ENCODE data around the gene LMTK3.

The LMTK3 gene

GRCh38 chr19:48466561-48467325 lies 44.9 kb downstream of the LMTK3 start:
- DNase-seq: no peak
- intact Hi-C loops (cut with DNase I): no loop called here

GRCh38 chr19:48465215-48465614 lies 46.4 kb downstream of the LMTK3 start:
- intact Hi-C loops (cut with DNase I): no loop called here
- DNase-seq: no peak

GRCh38 chr19:48461982-48462655 lies 49.5 kb downstream of the LMTK3 start:
- intact Hi-C loops (cut with DNase I): no loop called here
- no peak for DNase-seq

GRCh38 chr19:48461651-48461981 lies 50.0 kb downstream of the LMTK3 start:
- no peak for DNase-seq
- intact Hi-C loops (cut with DNase I): no loop called here

GRCh38 chr19:48458016-48458415 lies 53.6 kb downstream of the LMTK3 start:
- DNase-seq: no peak
- intact Hi-C loops (cut with DNase I): no loop called here

GRCh38 chr19:48456864-48457263 lies 54.8 kb downstream of the LMTK3 start:
- no peak for DNase-seq
- intact Hi-C loops (cut with DNase I): no loop called here

GRCh38 chr19:48455908-48456562 lies 55.6 kb downstream of the LMTK3 start:
- intact Hi-C loops (cut with DNase I): no loop called here
- no peak for DNase-seq

- intact Hi-C loops (cut with DNase I): no loop called here
- peak in 13 of 42 donors; percentile 15 to 67 (median 47) for DNase-seq
Observed at GRCh38 chr19:48455171-48455907, 56.3 kb downstream of the LMTK3 start, which contains the start of gene KCNJ14. Gene KCNJ14 (plus strand): TSS chr19:48455574. CDS start chr19:48461725, 6,151 bp downstream.

GRCh38 chr19:48454150-48454730 lies 57.4 kb downstream of the LMTK3 start:
- peak in 19 of 42 donors; percentile 27 to 64 (median 43) for DNase-seq

GRCh38 chr19:48452289-48453190 lies 59.1 kb downstream of the LMTK3 start:
- intact Hi-C loops (cut with DNase I): no loop called here
- DNase-seq: peak in 1 of 42 donors; percentile 51

More at GRCh38 chr19:48454150-48454730, 57.4 kb downstream of the LMTK3 start:
- intact Hi-C loops (cut with DNase I): no loop called here

GRCh38 chr19:48451624-48452023 lies 60.0 kb downstream of the LMTK3 start:
- intact Hi-C loops (cut with DNase I): no loop called here
- DNase-seq: no peak

- no peak for DNase-seq
- intact Hi-C loops (cut with DNase I): no loop called here
Observed at GRCh38 chr19:48450863-48451262, 60.8 kb downstream of the LMTK3 start.

GRCh38 chr19:48450441-48450840 lies 61.2 kb downstream of the LMTK3 start:
- DNase-seq: no peak
- intact Hi-C loops (cut with DNase I): no loop called here

- DNase-seq: no peak
- intact Hi-C loops (cut with DNase I): loop anchor here (10.0 kb wide), 1 partner anchor 54 kb away; the partner anchor contains the start of genes GRIN2D and KDELR1
Observed at GRCh38 chr19:48448563-48448962, 63.1 kb downstream of the LMTK3 start.

- DNase-seq: no peak
- intact Hi-C loops (cut with DNase I): loop anchor here (10.0 kb wide), 1 partner anchor 52 kb away; the partner anchor contains the start of genes GRIN2D and KDELR1
Observed at GRCh38 chr19:48446579-48446978, 65.1 kb downstream of the LMTK3 start.

GRCh38 chr19:48445606-48446481 lies 65.8 kb downstream of the LMTK3 start, which contains the start of gene GRWD1:
Gene GRWD1 (plus strand): TSS chr19:48445983. CDS start chr19:48446006, 23 bp downstream.
- peak; percentile 85 to 97 (median 93) for DNase-seq
- intact Hi-C loops (cut with DNase I): loop anchor here (10.0 kb wide), 1 partner anchor 51 kb away; the partner anchor contains the start of genes GRIN2D and KDELR1

- peak in 27 of 42 donors; percentile 28 to 76 (median 46) for DNase-seq
- intact Hi-C loops (cut with DNase I): loop anchor here (10.0 kb wide), 1 partner anchor 50 kb away; the partner anchor contains the start of genes GRIN2D and KDELR1
Observed at GRCh38 chr19:48445256-48445605, 66.4 kb downstream of the LMTK3 start.
